Skin of body (tissue), 2 donors: ENCODE results near the gene AUH. TPM values are rescaled to one million over a fixed set of nuclear protein-coding genes. Genes with fewer than 3 reads are reported as not detected.

Experiments
- DNase-seq: peaks from one replicate; lab custom pipeline; 2025; lab: John Stamatoyannopoulos, UW
- total RNA-seq: library from RNA; depleted of rRNA; stranded (reverse); fragments of >200 nt; gene quantifications from one replicate; pipeline ENCODE4 v1.2.3, GENCODE V29; 2014

Gene AUH
- total RNA-seq, 1 donor from 2014 or later = 30.0 TPM

DNA sequence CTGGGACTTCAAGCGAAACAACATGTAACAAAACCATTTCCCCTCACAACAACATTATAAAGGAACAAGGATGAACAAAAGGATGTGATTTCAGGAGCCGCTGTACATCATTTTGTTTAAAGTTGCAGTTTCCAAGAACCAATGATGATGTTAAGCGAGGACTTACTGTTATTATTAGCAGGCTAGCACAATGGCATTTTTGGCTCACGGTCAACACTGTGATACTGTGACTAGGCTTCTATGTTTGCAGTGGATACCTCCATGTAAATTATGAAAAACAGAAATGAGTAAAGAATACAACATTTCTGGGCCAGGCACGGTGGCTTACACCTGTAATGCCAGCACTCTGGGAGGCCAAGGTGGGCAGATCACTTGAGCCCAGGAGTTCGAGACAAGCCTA, 113.0 kb downstream of the AUH start:
- no peak for DNase-seq

DNA sequence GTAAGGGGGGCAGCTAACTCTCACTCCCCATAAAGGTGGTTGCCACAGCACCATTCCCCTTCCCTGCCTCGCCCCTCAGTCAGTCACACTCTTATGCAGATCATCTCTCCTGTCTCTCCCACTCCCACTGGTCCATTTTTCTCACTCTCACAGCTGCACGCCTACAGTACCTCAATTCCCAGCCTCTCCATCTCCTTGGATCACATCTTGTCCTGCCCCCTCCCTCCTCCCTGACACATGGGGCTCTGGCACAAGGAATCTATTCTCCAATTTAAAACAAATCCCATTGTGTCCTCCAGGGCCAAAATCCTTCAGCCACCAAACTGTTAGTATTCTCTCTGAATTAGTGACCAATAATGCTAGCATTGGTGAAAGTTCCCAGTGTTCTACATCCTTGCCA, 114.4 kb downstream of the AUH start:
- no peak for DNase-seq

DNA sequence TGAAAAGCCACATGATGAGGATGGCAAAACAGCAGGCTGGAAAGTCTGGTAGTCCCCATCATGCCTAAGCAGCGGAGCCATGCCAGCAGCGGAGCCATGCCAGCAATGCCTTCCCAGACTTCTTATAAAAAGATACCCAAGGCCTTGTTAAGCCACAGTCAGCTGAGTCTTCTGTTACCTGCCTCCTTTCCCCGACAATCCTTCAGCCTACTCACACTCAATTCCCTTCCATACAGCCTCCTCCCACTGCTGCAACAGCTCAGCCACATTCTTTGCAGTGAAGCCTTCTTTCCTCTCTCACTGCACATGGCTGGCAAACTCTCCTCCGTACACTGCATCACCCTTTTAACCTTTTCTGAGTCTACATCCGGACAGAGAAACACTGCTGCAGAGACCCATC, 114.9 kb downstream of the AUH start:
- DNase-seq = no peak

DNA sequence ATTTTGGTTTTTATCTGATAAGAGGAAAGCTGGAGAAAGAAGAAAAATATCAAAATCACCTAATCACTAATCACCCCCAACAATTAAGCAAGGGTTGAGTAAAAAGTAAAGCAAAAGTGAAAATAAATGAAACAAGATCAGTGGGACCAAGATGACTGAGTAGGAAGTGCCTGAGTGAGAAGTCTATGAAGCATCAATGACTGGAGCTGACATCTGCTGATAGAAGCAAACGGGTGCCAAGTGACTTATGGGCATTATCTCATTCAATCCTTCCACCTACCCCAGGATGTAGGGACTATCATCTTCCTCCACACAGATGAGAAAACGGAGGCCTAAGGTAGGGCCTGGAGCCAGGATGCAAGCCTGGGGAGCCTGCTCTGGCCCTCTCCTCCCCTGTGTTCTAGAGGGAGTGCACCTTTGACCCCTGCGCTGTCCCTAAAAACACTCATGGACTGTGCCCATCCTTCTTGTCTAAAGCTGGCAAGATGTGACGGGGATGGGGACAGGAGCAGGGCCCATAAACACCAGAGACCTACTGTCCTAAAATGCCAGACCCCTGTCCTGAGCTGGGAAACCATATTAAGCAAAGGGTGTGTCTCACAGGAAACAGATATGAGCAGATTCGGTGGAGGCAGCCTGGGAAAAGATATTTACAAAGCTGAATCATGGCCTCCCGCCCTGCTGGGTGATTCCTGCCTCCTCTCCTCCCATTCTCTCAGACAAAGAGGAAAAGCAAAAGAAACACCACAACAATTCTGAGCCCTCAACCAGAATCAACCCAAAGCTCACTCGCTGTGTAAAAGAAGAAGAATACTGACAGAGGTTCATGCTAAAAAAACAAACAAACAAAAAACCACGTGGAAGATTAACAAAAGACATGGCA, 116.0 kb downstream of the AUH start:
- DNase-seq = no peak

DNA sequence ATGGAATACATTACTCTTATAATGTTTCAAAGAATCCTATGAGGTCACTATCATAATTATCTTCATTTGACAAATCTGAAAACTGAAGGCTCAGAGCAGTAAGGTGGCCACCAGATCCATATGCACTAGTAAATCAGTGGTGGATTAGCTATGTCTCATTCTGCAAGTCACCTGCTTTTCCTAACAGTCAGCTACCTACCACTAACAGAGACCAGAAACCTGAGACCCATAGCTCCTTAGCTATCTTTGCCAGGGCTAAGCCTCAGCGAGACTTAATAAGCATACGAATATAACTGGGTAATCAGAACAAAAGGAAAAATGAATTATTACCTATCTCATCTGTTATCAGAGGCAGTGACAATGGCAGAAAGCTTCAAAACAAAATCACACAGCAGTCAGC, 118.7 kb downstream of the AUH start:
- DNase-seq = no peak

DNA sequence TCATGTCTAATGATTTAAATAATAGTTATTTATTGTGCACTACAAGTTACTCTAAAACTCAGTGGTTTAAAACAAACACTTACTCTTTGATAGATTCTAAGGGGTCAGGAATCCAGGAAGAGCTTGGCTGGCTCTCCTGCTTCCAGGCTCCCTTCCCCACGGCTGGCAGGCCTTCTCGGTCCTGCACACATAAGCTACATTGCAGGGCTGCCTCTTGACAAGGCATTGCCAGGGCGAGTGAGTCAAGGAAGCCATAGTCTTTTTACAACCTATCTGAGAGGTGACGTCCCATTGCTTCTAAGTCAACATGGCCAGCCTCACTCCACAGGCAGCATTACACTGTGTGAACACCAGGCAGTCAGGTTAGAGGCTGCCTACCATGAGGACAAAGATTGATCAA, 119.8 kb downstream of the AUH start:
- no peak for DNase-seq

DNA sequence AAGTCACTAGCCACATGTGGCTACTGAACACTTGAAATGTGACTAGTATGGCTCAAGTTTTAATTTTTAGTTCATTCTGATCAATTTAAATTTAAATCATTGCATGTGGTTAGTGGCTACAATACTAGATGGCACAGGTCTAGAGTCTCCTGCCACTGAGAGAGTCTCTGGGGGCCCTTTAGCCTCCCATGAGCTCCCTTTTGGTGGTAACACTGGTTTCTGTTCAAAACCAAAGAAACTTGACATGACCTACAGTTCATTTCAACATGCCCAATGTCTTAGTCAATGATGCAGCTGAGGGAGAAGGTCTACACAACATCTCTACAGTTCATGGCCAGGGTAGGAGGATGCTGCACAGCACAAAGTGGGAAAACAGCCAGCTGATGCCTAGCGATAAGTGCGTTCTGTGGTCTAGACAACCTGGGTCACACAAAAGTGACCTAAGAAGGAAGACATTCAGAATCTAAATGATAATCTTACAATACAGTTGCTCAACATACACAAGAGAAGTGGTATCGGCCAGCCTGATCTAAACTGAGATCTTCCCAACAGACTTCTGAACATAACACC, 121.0 kb downstream of the AUH start:
- no peak for DNase-seq

DNA sequence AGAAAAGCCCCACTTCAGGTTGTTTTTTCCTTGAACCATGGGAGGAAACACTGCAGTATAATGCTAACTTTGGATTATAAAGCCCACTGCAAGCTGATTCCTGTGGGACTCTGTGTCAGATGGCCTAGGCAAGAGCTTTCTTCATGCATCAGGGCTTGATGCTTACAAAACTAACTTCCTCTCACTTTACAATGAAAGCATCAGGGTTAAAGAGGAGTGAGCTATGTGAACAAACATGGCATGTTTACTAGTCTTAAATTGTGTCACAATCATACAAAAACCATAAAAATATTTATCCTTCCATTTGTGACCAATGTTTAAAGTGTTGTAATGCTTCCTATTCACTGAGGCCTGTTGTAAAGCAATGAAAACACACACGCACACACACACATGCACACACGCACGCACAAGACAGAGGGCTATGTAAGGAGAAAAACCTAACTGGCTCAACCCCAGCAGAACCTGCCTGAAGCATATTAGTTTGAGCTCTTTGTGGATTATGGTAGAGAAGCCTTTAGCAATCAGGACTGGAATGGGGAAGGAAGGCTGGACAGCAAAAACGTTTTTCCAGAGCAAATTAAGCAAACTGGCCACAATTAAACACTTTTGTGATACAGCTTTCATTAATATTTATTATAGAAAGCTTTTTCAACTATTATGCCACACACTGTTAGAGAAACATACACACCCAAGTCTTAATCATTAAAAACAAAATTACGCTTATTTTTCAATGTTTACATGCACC, 122.2 kb downstream of the AUH start:
- no peak for DNase-seq

DNA sequence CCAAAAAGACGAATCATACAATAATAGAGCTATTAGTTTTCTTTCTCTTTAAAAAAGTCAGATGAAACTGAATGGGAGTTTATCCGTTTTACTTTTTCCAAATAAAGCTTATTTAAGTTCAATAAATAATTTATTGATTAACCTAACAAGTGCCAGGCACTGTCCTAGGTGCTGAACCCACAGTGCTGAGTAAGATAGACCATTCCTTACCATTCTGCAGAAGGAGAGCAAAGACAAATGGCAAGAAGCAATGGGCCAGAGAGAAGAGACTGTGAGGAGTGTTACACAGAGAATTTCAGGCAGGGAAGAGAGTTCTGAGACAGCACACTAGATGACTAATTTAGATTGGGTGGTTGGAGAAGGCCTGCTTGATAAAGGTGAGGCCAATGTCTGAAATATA, 127.2 kb downstream of the AUH start:
- no peak for DNase-seq

DNA sequence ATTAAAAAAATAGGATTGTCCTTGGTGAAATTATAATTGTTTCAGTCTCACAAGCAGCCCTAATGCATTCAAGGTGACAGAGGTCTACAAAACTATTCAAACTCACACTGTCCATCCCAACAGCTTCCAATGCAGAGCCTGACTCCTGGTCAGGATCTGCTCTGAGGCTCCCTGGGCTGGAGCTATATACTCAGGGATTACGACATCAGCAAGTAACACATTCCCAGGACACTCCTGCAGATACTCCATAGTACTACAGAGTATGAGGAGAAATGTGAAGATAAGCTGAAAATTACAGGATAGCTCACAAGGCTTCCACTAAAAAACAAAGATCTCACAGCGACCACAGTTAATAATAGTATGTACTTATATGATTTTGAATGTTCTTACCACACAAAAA, 130.1 kb downstream of the AUH start:
- DNase-seq = no peak

DNA sequence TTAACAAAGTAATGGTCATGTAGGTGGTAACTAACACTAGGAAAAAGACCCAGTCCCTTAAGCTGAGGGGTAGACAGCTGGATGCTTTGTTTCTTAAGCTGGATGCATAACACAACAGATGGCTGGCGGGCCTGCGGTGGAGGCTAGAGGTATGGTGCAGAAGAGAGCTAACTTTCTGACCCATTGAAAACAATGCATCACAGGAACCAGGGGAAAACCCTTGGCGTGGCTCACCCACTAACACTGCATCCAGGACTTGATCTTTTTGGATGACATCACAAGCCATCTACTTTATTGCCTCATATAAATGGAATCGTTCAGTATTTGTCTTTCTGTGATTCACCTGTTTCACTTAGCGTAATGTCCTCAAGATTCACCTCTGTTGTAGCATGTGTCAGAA, 138.7 kb downstream of the AUH start:
- no peak for DNase-seq

DNA sequence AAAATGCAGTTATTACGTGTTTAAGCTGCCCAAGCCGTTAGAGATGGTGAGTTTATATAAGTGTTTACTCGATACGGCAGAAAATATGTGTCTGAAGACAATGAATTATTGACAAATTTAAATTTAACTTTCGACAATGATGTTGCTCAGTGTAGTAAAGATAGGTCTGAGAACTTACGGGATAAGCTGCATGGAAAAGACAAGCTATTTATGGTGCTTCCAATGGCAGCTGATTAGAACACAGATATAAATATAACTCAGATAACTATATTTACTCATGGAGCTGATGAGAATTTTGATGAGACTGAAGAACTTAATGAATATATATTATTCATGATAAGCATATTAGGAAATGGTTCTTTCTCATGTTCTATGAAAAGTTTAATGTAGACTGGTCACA, 139.3 kb downstream of the AUH start:
- DNase-seq = no peak

DNA sequence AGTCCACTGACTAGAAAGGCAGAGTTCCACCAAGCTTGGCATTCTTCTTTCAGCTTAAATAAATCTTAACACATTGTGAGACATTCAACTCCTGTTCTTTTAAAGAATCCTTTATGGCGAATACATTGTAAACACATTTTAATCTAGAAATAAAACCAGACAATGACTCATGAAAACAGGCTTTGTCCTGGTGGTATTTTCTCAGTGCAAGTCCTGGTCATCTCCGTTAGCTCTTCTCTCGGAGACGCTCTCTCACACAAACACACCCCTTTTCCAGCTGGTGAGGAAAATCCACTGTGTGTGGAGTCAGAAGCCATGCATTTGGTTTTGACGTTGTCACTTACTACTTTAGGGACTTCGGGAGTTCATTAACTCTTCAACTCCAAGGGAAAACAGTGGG, 140.4 kb downstream of the AUH start:
- DNase-seq = no peak

DNA sequence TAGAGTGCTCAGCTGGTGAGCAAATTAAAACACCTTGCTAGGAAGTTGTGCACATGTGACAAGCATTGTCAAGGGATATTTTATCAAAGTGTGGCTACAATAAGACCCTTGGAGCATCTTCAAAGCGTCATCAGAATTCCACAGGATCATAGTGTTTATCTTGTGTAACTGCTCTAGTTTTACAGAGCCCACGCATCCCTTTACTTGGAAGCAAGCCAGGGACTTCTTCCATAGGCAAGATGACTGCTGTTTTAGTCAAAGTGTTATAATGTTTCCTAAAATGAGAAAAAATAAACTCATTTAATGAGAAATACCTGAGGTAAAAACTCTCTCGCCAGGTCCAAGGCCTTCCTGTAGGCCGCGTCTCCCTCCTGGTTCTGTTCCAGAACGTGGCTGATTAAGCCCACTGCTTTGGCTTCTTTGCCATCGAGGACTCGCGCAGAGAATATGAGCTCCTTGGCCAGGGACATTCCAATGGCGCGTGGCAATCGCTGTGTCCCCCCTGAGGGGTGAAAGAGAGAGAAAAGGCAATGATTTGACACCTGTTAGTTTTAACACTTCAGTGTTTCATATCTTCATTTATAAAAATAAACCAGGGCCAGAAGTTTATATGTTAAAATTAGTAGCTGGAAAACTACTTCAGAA, 141.1 kb downstream of the AUH start:
- DNase-seq = no peak

DNA sequence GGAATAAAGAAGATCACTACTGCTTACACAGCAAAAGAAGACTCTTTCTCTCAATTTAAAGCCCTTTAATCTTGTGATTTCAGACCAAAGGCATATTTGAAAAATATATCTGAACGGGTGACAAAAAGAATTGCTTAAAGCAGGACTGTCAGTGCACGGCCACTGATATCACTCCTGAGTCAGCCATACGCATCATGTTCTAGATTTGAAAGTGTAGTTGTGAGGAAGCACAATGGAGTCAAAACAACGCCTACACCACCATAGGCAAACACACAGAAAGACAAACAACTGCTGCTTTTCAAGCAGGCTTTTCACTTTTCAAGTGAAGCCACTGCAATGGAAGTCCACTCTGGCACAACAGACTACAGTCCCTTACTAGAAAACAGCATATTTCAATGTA, 141.7 kb downstream of the AUH start:
- no peak for DNase-seq

DNA sequence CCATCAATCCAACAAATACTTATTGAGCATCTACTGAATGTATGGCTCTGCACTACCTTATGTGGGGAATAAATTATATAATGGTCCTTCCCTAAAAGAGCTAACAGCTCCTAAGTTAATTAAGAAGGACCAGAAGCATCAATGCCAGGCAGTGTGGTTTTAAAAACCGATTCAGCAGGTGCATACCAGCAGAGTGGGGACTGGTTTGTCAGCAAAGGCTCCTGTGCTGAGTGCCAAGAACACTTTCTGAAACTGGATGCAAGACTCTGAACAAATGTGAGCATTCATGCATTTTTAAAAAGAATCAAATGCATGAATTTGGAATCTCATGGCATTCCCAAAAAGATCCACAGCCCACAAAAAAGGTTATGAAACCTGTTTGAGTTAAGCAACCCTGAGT, 142.2 kb downstream of the AUH start:
- no peak for DNase-seq

DNA sequence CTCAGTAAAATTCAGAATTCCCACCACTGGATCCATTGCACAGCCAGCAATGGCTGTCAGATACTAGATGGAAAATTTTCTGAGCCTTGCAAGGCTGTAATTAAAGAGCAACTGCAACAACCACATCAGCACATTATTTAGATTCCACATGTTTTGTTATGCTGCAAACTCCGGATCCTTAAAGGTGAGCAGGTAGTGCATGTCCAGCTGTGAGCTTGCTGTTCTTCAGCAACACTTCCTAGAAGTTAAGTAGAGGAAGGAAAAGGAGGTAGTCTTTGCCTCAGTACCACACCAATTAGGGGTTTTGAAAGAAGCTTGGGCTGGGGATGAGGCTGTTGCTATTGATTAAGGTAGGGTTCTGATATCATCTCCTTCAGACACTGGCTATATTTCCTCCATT, 144.3 kb downstream of the AUH start:
- no peak for DNase-seq

DNA sequence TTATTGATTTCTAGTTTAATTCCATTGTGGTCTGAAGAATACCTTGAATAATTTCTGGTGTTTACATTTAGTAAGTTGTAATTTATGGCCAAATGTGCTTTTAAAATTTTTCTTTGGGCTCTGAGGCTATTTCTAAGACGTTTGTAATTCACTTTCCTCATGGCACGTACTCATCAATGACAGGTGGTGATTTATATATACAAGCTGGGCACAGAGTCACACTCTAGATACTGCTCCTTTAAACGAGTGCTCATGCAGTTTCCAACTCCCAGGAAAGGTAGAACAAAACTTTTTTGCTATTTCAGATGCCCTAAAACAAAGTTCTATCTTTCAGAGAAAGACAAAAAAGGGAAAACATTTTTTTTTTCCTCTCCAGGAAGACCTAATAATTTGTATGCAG, 146.9 kb downstream of the AUH start:
- DNase-seq = no peak

DNA sequence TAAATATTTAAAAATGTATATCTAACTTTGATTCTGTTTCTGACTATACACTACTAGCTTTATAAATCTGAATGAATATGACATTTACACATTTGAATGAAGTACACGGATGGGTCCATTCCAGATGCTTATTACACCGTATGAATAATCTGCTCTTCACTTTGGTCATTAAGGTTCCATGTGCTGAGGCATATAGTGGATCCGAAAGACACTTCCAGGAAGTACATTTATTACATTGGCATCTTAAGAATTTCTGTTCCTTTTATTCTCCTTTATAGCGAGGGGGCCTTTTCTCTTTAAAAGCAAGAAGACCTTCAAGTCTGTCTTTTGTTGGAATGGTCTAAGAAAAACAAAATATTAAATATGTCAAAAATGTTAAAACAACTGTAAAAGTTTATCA, 147.6 kb downstream of the AUH start:
- no peak for DNase-seq

DNA sequence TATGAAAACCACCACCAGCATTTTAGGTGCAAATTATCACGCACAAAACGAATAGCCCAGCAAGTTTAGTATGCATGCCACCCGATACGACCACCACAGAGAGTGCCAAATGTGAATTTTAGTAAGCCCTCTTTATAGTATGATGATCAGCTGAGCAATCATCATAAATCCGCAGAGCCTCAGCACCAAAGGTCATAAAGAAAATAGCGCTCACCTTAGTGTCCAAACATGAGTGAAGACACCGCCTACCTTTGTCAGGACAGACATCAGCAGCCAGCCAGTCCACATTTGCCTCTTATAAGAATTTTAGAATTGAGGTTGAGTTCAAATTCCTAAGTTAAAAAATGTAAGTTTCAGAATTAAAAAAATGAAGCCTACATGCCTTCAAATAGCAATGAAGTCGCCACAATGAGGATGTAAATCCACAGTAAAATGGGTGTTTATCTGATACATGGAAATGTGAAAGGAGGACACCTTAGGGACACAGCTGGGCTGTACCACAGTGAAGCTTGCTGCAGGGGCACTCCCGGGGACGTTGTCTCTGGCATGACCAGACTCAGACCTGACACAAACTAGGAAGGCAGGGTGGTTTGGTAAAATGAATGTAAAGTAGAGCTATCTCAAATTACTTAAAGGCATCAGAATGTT, 149.0 kb downstream of the AUH start:
- no peak for DNase-seq

DNA sequence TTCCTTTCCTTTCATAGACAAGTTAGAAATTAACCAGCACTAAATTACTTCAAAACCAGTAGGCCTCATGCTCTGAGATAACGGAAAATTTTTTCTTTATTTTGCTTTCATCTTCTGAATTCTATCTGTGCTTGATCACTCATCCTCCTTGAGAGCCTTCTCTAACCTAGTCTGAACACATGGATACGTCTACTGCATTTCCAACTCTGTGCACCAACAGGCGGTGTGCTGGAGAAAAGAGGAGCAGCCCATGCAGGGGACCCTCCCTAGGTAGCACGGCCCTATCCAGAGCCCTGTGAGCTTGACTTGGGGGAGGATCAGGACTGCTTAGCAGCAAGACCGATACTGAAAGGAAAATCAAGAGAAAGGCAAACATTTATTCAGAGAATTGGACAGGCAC, 149.8 kb downstream of the AUH start:
- no peak for DNase-seq

DNA sequence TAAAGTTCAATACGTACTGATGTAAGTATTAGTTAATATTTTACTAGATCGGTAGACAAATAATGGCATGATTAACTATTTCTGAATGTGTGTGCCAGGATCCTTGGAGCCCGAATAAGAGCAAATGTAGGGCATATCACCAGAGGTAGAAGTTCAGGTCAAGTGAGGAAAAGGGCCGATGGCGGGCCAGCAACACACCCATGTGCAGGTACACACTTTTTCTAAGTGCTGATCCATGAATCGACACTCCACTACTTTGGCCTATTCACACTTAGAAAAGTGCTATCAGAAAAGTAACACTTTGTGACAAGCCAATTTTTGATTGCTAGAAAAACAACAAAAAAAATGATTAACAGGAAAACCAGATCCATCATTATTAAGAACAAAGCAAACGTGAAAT, 150.3 kb downstream of the AUH start:
- DNase-seq = no peak
